Fibroblast of mammary gland (primary cell): ENCODE data around the gene SEC62.

Experiments used
- DNase-seq: peaks from one replicate; pipeline ENCODE4 v3.0.0-alpha.2; 2010; ENCODE audit warnings: low read depth
- H3K4me3 ChIP-seq: 2 replicates; pipeline ENCODE4 v1.5.1; 2011; ENCODE audit warnings: low read depth, mild to moderate bottlenecking, low read length, moderate library complexity; ENCODE audit not compliant: control insufficient read depth
- CTCF ChIP-seq: conservative IDR thresholded peaks from 2 replicates; pipeline ENCODE4 v1.5.1; 2011; ENCODE audit warnings: low read depth, low read length, inconsistent platforms; ENCODE audit not compliant: control insufficient read depth, insufficient read depth

The SEC62 gene

GRCh38 chr3:170027233-170028102 lies 60.9 kb downstream of the SEC62 start:
- no peak overlapping the region for H3K4me3 ChIP-seq
- no peak for TF ChIP-seq CTCF
- DNase-seq = no peak

GRCh38 chr3:170033489-170033888 lies 66.9 kb downstream of the SEC62 start:
- no peak for TF ChIP-seq CTCF
- no peak overlapping the region for H3K4me3 ChIP-seq
- DNase-seq = no peak

GRCh38 chr3:170037463-170038433 lies 71.1 kb downstream of the SEC62 start, which contains the start of gene GPR160:
Gene GPR160, plus strand, starts transcription at chr3:170037995. Its CDS starts 45,978 bp downstream, at chr3:170083973.
- peak; percentile 45 for DNase-seq
- TF ChIP-seq CTCF = peak; percentile 61
- H3K4me3 ChIP-seq = peak within 1 kb of the TSS; percentile 35

GRCh38 chr3:170038434-170039110 lies 72.0 kb downstream of the SEC62 start:
- TF ChIP-seq CTCF = no peak
- peak overlapping the region; percentile 35 for H3K4me3 ChIP-seq
- DNase-seq = no peak

- no peak for TF ChIP-seq CTCF
- no peak overlapping the region for H3K4me3 ChIP-seq
- no peak for DNase-seq
Measured at GRCh38 chr3:170040418-170040817, 73.8 kb downstream of the SEC62 start.

- H3K4me3 ChIP-seq = no peak overlapping the region
- no peak for TF ChIP-seq CTCF
- DNase-seq = no peak
Measured at GRCh38 chr3:170043506-170043905, 76.9 kb downstream of the SEC62 start.
